GM19193 (cell line): ENCODE measurements around the gene WFS1.

Experiments used
- POLR2A ChIP-seq: IDR thresholded peaks from 4 replicates; pipeline ENCODE4 v1.6.1; 2011; ENCODE audit not compliant: insufficient read depth, insufficient read length; ENCODE audit errors: extremely low read depth

Gene WFS1

GRCh38 chr4:6292376-6293096 is 22.9 kb downstream of the WFS1 start:
- no peak for TF ChIP-seq POLR2A

- TF ChIP-seq POLR2A, result no peak
These were observed 23.4 kb downstream of the WFS1 start for GRCh38 chr4:6293097-6293445.

- no peak for TF ChIP-seq POLR2A
These were observed 24.0 kb downstream of the WFS1 start for GRCh38 chr4:6293661-6294060.

GRCh38 chr4:6294705-6295421 is 25.2 kb downstream of the WFS1 start:
- no peak for TF ChIP-seq POLR2A

GRCh38 chr4:6295495-6295894 is 25.8 kb downstream of the WFS1 start:
- no peak for TF ChIP-seq POLR2A

- TF ChIP-seq POLR2A, result no peak
These were observed 26.4 kb downstream of the WFS1 start for GRCh38 chr4:6296026-6296425.

GRCh38 chr4:6297266-6297815 is 27.7 kb downstream of the WFS1 start:
- TF ChIP-seq POLR2A, result no peak

- TF ChIP-seq POLR2A, result no peak
These were observed 28.4 kb downstream of the WFS1 start for GRCh38 chr4:6298035-6298434.

GRCh38 chr4:6298852-6299251 is 29.2 kb downstream of the WFS1 start:
- TF ChIP-seq POLR2A, result no peak

- no peak for TF ChIP-seq POLR2A
These were observed 30.2 kb downstream of the WFS1 start for GRCh38 chr4:6299875-6300274.

GRCh38 chr4:6300359-6300758 is 30.7 kb downstream of the WFS1 start:
- TF ChIP-seq POLR2A, result no peak

GRCh38 chr4:6301051-6301731 is 31.5 kb downstream of the WFS1 start:
- TF ChIP-seq POLR2A, result no peak

- no peak for TF ChIP-seq POLR2A
These were observed 32.2 kb downstream of the WFS1 start for GRCh38 chr4:6301732-6302442.

GRCh38 chr4:6302869-6303268 is 33.2 kb downstream of the WFS1 start:
- no peak for TF ChIP-seq POLR2A

- TF ChIP-seq POLR2A, result no peak
These were observed 34.3 kb downstream of the WFS1 start for GRCh38 chr4:6303943-6304342.
